ENCODE results near the gene SLC6A3. TPM values are rescaled to one million over a fixed set of nuclear protein-coding genes. Genes with fewer than 3 reads are reported as not detected.

Gene SLC6A3
- total RNA-seq, 2 donors from 2014 or later: not detected

- no peak for TF ChIP-seq CTCF (IDR thresholded peaks at IDR 0.05)
- intact Hi-C loops (cut with DNase I): no loop called here
- H3K36me3 ChIP-seq: no peaks in the 10 kb centered on the region
- no peaks in the 10 kb centered on the region for H3K9me3 ChIP-seq
- DNase-seq: no peak
- H3K27me3 ChIP-seq: no peaks in the 10 kb centered on the region
- H3K4me1 ChIP-seq: no peaks in the 10 kb centered on the region
- no peak overlapping the region for H3K9ac ChIP-seq (ENCODE audit: low read depth in 2 of 2, low read length in 2 of 2)
- no peak overlapping the region for H3K27ac ChIP-seq
- no peak overlapping the region for H3K4me3 ChIP-seq
Measured at GRCh38 chr5:1412621-1413020, 32.6 kb downstream of the SLC6A3 start.

GRCh38 chr5:1412163-1412562 is 33.1 kb downstream of the SLC6A3 start:
- Histone ChIP-seq H3K27ac (no peak overlapping the region), H3K36me3 (no peaks in the 10 kb centered on the region), H3K4me1 (no peaks in the 10 kb centered on the region), H3K27me3 (no peaks in the 10 kb centered on the region), H3K9ac (ENCODE audit: low read depth in 2 of 2, low read length in 2 of 2) (no peak overlapping the region), H3K9me3 (no peaks in the 10 kb centered on the region), H3K4me3 (no peak overlapping the region)
- DNase-seq: no peak
- TF ChIP-seq CTCF (IDR thresholded peaks at IDR 0.05): no peak
- intact Hi-C loops (cut with DNase I): no loop called here

GRCh38 chr5:1411099-1411498 is 34.1 kb downstream of the SLC6A3 start:
- no peak overlapping the region for H3K27ac ChIP-seq
- H3K27me3 ChIP-seq: no peaks in the 10 kb centered on the region
- H3K4me1 ChIP-seq: no peaks in the 10 kb centered on the region
- no peaks in the 10 kb centered on the region for H3K36me3 ChIP-seq
- no peak overlapping the region for H3K4me3 ChIP-seq
- H3K9me3 ChIP-seq: no peaks in the 10 kb centered on the region
- no peak for DNase-seq
- intact Hi-C loops (cut with DNase I): no loop called here
- TF ChIP-seq CTCF (IDR thresholded peaks at IDR 0.05): no peak
- no peak overlapping the region for H3K9ac ChIP-seq (ENCODE audit: low read depth in 2 of 2, low read length in 2 of 2)

- Histone ChIP-seq H3K36me3 (no peaks in the 10 kb centered on the region), H3K9ac (ENCODE audit: low read depth in 2 of 2, low read length in 2 of 2) (no peak overlapping the region), H3K4me1 (no peaks in the 10 kb centered on the region), H3K27ac (no peak overlapping the region), H3K4me3 (no peak overlapping the region), H3K9me3 (no peaks in the 10 kb centered on the region), H3K27me3 (no peaks in the 10 kb centered on the region)
- TF ChIP-seq CTCF (IDR thresholded peaks at IDR 0.05): no peak
- no peak for DNase-seq
- intact Hi-C loops (cut with DNase I): no loop called here
Measured at GRCh38 chr5:1410156-1411014, 34.9 kb downstream of the SLC6A3 start.

- Histone ChIP-seq H3K9me3 (no peaks in the 10 kb centered on the region), H3K4me3 (no peak overlapping the region), H3K36me3 (no peaks in the 10 kb centered on the region), H3K4me1 (no peaks in the 10 kb centered on the region), H3K27ac (no peak overlapping the region), H3K27me3 (no peaks in the 10 kb centered on the region), H3K9ac (ENCODE audit: low read depth in 2 of 2, low read length in 2 of 2) (no peak overlapping the region)
- intact Hi-C loops (cut with DNase I): no loop called here
- DNase-seq: no peak
- TF ChIP-seq CTCF (IDR thresholded peaks at IDR 0.05): no peak
Measured at GRCh38 chr5:1409381-1410110, 35.7 kb downstream of the SLC6A3 start.
